Memory B cell (primary cell): ENCODE measurements around the gene RAB23.

ENCODE experiments used
- ATAC-seq: fragments of 150-1000 bp; cut with Tn5 transposase; 2 replicates; pipeline ENCODE4 v1.10.0; 2021; ENCODE audit warnings: low read depth, mild to moderate bottlenecking, moderate library complexity
- DNase-seq, 2 donors: peaks; one replicate each; pipeline ENCODE4 v3.0.0; 2022; ENCODE audit warnings: low spot score in 2 of 2
- H3K27ac Mint-ChIP-seq: one replicate; pipeline ENCODE4 v1.8.0; 2022; ENCODE audit warnings: mild to moderate bottlenecking, moderate library complexity, mixed read lengths
- H3K27me3 Mint-ChIP-seq: one replicate; pipeline ENCODE4 v1.8.0; 2022; ENCODE audit warnings: mixed read lengths
- H3K36me3 Mint-ChIP-seq: one replicate; pipeline ENCODE4 v1.8.0; 2022; ENCODE audit warnings: mild to moderate bottlenecking, mixed read lengths
- H3K4me1 Mint-ChIP-seq: one replicate; pipeline ENCODE4 v1.8.0; 2022; ENCODE audit warnings: mixed read lengths
- H3K4me3 Mint-ChIP-seq: one replicate; pipeline ENCODE4 v1.8.0; 2022; ENCODE audit warnings: mild to moderate bottlenecking, moderate library complexity, mixed read lengths
- H3K9me3 Mint-ChIP-seq: one replicate; pipeline ENCODE4 v1.8.0; 2022; ENCODE audit warnings: mixed read lengths

RAB23 gene

DNA sequence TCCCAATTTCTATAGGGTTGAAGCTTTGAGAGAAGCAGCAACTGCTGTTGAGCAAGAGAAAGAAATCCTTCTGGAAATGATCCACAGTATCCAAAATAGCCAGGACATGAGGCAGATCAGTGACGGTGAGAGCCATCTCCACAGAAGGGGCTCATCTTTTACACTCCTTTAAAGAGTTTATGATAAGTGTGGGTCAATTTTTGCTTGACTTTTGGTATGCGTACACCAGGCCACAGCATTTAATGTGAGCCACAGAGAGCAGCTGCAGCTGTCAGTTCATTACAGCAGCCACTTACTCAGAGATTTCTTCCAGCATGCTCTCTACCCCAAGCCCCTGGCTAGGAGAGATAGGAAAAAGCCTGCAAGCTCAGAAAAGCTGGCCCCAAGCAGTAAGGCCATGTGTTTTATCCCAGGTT is 40.1 kb downstream of the RAB23 start:
- Mint-ChIP-seq H3K36me3 (peaks cover 13% of the 10 kb centered on the region), H3K9me3 (no peaks in the 10 kb centered on the region), H3K27ac (no peak overlapping the region), H3K4me1 (peaks cover 3% of the 10 kb centered on the region), H3K27me3 (no peaks in the 10 kb centered on the region), H3K4me3 (no peak overlapping the region)
- DNase-seq, result no peak
- no peak for ATAC-seq

DNA sequence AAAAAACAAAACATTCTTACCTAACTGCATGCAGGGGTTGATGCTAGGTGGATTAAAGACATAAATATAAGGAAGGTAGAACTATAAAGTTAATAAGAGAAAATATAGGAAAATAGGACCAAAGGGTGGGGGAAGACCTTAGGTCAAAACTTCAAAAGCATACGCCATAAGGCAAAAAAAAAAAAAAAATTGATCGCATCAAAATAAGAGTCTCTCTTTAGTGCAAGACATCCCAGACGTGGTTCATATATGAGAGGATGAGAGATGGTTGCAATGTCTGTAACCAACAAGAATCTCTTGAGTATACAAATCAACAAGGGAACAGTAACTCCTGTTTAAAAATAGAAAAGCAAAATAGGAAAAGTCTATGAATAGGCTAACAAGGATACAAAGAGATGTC is 41.5 kb downstream of the RAB23 start:
- no peak for ATAC-seq
- Mint-ChIP-seq H3K9me3 (no peaks in the 10 kb centered on the region), H3K27me3 (no peaks in the 10 kb centered on the region), H3K4me3 (no peak overlapping the region), H3K27ac (no peak overlapping the region), H3K4me1 (peaks cover 10% of the 10 kb centered on the region), H3K36me3 (peaks cover 13% of the 10 kb centered on the region)
- DNase-seq, result no peak

DNA sequence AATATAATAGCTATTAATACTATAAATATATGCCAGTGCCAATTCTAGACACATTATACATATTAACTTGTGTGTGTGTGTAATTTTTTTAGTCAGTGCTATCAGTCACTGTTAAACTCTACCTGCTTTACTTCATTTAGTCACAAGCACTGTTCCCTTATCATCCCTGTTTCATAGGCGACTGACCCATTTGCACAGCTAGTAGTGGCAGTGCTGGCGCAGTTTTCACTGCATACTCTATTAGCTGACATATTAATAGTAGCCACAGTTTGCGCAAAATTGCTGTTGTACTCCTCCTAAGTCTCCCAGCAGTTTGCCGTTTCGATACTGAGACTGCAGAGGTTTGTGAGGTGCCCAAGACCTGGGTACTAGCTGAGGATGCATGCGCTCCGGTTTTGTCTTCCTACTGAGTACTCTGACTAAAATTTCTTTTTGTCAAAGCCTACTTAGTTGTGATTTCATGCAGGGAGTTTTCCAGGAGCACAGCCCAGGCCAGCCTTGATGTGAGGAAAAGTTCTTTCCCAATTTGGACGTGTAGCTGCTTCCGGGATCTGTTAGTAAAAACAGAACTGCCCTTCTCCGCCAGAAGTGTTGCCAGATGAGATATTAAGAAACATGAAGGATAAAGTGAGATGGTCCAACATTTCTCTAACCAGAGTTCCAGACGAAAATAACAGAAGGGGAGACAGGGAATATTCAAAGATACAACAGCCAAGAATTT is 44.4 kb downstream of the RAB23 start:
- Mint-ChIP-seq H3K27me3 (no peaks in the 10 kb centered on the region), H3K36me3 (peaks cover 11% of the 10 kb centered on the region), H3K4me3 (no peak overlapping the region), H3K4me1 (peaks cover 23% of the 10 kb centered on the region), H3K27ac (peak overlapping the region; percentile 47), H3K9me3 (no peaks in the 10 kb centered on the region)
- ATAC-seq, result no peak
- no peak for DNase-seq

DNA sequence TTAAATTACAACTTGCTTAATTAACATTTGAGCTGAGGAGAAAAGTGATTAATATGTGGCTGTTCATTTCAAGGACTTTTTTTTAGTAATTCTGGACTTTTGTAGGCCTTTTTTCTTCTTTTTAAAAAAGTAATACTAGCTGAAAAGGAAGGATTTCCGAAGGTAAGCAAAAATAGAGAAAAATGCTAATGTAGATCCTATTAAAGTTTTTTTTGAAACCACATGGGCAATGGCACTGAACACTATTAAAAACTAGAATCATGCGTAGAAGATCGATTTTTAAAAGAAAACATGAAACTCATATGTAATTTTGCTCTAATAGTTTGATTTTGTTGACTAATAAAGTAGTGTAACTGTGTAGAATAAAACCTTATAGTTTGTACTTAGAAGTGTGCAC is 47.6 kb downstream of the RAB23 start:
- H3K27ac Mint-ChIP-seq, result no peak overlapping the region
- H3K9me3 Mint-ChIP-seq, result no peaks in the 10 kb centered on the region
- peaks cover 23% of the 10 kb centered on the region for H3K4me1 Mint-ChIP-seq
- H3K4me3 Mint-ChIP-seq, result no peak overlapping the region
- DNase-seq (no peak), ATAC-seq (no peak)
- H3K27me3 Mint-ChIP-seq, result no peaks in the 10 kb centered on the region
- H3K36me3 Mint-ChIP-seq, result peaks cover 2% of the 10 kb centered on the region

DNA sequence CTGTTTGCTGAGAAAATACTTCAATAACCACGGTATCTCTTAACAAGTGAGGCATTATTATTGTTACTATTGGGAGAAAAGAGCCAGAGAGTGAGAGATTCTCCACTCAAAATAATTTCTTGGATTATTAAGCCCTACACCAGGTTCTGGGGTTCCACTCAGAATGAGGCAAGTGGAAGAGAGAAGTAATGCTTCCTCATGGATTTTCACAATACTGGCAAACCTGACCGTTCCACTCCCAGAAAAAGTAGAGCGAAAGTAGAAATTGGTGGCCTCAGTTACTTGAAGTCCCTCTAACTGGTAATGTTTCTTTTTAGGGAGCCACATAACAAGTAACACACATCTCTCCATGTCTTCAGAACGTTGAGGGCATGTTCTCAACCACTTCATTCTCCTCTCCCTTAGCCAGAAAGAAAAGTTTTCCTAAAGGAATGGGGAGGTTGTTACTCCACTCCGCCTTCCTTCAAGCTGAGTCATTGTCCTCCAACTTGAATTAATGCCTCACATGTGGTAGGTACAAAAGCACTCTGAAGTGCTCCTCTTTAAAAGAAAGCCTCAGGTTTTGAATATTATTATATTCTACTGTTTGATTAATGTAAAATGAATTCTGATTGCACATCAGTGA is 48.1 kb downstream of the RAB23 start:
- H3K9me3 Mint-ChIP-seq, result no peaks in the 10 kb centered on the region
- peaks cover 2% of the 10 kb centered on the region for H3K36me3 Mint-ChIP-seq
- no peak for ATAC-seq
- DNase-seq, result no peak
- H3K4me3 Mint-ChIP-seq, result peak overlapping the region; percentile 93
- peak overlapping the region; percentile 25 for H3K27ac Mint-ChIP-seq
- peaks cover 23% of the 10 kb centered on the region for H3K4me1 Mint-ChIP-seq
- no peaks in the 10 kb centered on the region for H3K27me3 Mint-ChIP-seq

DNA sequence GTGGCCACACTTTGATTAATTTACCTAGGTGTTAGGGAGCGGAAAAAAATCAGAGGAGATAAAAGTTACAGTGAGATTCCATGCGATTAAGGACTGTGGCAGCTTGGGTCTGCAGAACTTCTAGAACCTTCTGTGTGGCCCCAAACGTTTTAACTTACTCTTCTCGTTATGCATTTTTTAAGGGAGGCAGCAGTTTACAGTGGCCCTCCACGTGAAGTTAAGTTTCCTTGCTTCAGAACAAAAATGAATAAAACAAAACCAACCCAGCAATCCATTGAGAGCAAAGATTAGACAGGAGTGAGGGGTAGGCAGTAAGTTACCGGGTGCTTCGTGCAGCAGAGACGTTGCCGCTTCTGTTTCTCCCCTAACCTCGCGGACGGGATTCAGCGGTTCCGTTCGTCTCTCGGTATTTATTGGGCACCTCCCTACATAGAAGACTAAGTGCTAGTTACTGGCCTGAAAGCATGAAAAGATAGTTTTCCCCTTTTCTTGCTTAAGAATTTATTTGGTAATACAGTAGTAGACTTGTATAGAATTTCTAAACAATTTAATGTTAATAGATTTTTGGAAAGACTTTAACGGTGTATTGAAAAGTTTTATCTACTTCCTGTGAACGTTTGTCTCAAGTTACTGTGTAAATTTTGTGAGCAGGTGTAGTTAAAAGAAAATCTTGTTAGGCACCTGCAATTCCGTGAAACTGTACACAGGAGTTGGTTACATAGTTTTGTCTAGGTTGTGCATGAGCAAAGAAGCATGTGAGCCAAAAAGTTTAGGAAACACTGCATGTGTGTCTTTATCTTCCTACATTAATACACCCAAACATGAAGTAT is 48.8 kb downstream of the RAB23 start:
- Mint-ChIP-seq H3K27ac (peak overlapping the region; percentile 97), H3K9me3 (no peaks in the 10 kb centered on the region), H3K27me3 (no peaks in the 10 kb centered on the region), H3K4me1 (peaks cover 23% of the 10 kb centered on the region), H3K36me3 (peaks cover 2% of the 10 kb centered on the region), H3K4me3 (peak overlapping the region; percentile 93)
- DNase-seq (peak; percentile 0 to 16), ATAC-seq (no peak)

DNA sequence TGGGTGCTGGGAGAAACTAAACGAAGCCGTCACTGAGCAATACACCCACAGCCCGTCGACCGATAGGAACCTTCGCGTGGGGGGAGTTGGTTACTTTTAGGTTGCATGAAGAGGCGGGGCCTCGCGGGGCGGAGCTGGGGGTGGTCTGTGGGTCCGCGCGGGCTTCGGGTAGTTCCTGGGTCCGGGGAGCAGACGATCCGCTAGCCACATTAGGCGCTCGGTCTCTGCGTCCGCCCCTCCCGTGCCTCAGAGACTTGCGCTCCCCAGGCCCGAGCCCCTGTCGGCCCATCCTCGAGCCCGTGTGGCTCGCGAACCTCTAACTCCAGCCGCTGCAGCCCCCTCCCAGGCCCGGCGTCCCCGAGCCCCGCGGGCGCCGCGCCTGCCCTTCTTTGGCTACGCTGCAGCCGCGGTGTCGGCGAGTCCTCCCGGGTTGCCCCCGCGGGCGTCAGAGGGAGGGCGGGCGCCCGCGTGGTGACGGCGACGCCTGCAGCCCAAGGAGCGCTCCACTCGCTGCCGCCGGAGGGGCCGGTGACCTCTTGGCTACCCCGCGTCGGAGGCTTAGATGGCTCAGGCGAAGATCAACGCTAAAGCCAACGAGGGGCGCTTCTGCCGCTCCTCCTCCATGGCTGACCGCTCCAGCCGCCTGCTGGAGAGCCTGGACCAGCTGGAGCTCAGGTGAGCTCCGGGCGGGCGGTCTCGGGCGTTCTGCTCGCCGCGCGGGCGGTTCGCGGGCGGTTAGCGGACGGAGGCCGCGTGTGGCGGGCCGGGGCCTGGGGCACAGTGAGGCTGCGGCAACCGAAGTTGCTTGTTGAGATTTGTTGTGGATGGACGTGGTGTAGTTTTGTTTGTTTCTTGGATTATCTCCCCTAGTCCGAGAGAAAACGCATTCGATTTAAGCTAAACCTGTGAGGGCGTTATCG is 49.7 kb downstream of the RAB23 start, which contains the start of gene BAG2:
BAG2 (plus strand) TSS at position 191 of the 920 bp plus-strand sequence; CDS start at position 563, 372 bp downstream.
- peak within 1 kb of the TSS; percentile 97 for H3K27ac Mint-ChIP-seq
- H3K4me3 Mint-ChIP-seq, result peak within 1 kb of the TSS; percentile 93
- H3K9me3 Mint-ChIP-seq, result no peaks in the 10 kb centered on the region
- ATAC-seq, result peak; percentile 84
- H3K36me3 Mint-ChIP-seq, result peaks cover 2% of the 10 kb centered on the region
- H3K27me3 Mint-ChIP-seq, result no peaks in the 10 kb centered on the region
- DNase-seq, result peak; percentile 87
- peaks cover 23% of the 10 kb centered on the region for H3K4me1 Mint-ChIP-seq

DNA sequence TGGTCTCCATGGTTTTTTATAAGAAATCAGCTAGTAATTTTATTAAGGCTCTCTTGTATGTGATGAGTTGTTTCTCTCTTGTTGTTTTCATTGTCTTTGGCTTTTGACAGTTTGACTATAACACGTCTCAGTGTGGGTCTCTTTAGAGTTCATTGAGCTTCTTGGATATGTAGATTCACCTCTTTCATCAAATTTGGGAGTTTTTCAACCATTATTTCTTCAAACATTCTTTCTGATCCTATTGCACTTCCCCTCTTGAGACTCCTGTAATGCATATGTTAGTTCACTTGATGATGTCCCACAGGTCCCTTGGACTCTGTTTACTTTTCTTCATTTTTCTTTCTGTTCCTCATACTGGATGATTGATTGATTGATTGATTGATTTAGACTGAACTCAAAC is 57.0 kb downstream of the RAB23 start:
- no peaks in the 10 kb centered on the region for H3K9me3 Mint-ChIP-seq
- peaks cover 2% of the 10 kb centered on the region for H3K4me1 Mint-ChIP-seq
- ATAC-seq, result no peak
- peaks cover 30% of the 10 kb centered on the region for H3K36me3 Mint-ChIP-seq
- no peak for DNase-seq
- H3K27ac Mint-ChIP-seq, result no peak overlapping the region
- no peaks in the 10 kb centered on the region for H3K27me3 Mint-ChIP-seq
- no peak overlapping the region for H3K4me3 Mint-ChIP-seq

DNA sequence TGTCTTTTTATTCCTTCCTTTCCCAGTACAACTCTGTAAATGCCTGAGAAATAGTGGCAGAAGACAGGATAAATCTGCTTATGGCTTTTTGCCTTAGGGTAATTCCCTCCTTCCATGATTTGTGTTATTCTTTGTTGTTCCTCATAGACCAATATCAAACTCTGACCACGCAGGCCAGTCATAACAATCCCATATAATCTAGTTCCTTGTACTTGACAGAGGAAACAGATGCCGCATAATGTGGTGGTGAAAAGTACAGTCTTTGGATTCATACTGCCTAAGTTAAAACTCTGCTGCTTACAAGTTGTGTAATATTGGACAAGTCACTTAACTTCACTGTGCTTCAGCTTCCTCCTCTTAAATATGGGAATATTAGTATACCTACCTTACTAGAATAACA is 58.2 kb downstream of the RAB23 start:
- Mint-ChIP-seq H3K27ac (no peak overlapping the region), H3K9me3 (no peaks in the 10 kb centered on the region), H3K36me3 (peaks cover 29% of the 10 kb centered on the region), H3K27me3 (no peaks in the 10 kb centered on the region), H3K4me1 (peaks cover 2% of the 10 kb centered on the region), H3K4me3 (no peak overlapping the region)
- DNase-seq, result no peak
- no peak for ATAC-seq

DNA sequence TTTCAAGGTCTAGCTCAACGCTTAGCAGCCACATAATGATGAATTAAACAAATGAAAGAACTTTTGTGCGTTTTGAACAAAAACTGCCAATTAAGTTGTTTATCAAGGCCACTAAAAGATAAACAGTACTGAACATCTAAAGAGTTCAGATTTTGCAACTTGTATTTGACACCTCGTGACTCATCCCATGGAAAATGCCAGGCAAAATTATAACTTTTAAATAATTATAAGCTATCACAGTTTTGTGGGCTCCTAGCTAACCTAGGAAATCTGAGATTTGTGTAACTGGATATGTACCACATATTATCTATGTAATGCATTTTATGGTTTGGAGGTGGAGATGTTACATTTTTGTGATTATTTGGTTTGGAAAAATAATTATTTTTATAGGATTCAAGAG is 59.6 kb downstream of the RAB23 start:
- H3K4me3 Mint-ChIP-seq, result no peak overlapping the region
- H3K9me3 Mint-ChIP-seq, result no peaks in the 10 kb centered on the region
- no peak for ATAC-seq
- peaks cover 29% of the 10 kb centered on the region for H3K36me3 Mint-ChIP-seq
- H3K27ac Mint-ChIP-seq, result no peak overlapping the region
- no peaks in the 10 kb centered on the region for H3K27me3 Mint-ChIP-seq
- DNase-seq, result no peak
- peaks cover 2% of the 10 kb centered on the region for H3K4me1 Mint-ChIP-seq

DNA sequence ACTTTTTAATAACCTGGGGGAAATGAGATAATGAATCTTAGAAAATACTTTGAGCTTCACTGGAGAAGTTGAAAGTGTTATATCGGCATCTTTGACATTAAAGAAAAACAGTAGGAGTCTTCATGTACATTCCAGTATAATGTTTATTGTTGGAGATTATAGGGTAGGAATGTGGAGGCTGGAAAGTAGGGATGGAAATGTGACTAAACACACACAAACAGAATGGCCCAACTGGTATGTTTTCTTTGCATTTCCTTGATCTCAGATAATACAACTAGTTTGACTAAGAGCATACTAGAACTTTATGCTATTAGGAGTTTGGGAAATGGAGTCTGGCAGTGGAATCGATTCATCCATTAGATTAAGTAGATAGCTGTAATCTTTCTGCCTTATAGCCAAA is 60.1 kb downstream of the RAB23 start:
- H3K4me3 Mint-ChIP-seq, result no peak overlapping the region
- no peak overlapping the region for H3K27ac Mint-ChIP-seq
- peaks cover 29% of the 10 kb centered on the region for H3K36me3 Mint-ChIP-seq
- no peak for DNase-seq
- H3K9me3 Mint-ChIP-seq, result no peaks in the 10 kb centered on the region
- peaks cover 2% of the 10 kb centered on the region for H3K4me1 Mint-ChIP-seq
- H3K27me3 Mint-ChIP-seq, result no peaks in the 10 kb centered on the region
- no peak for ATAC-seq

DNA sequence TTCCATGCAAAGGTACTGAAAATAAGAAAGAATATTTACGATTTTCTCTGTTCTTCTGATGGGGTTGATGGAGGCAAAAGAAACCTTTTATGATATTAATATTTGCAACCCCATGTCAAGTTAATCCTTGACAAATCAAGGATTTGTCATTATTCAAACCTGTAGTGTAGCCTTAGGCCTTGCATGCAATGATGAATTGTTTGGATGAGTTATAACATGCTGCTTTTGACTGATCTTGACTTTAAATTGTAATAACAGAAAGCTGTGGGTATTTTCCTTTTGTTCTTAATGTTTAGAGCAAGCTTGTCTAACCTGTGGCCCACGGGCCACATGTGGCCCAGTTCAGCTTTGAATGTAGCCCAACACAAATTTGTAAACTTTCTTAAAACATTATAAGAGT is 63.0 kb downstream of the RAB23 start:
- ATAC-seq, result no peak
- Mint-ChIP-seq H3K27ac (no peak overlapping the region), H3K36me3 (peaks cover 18% of the 10 kb centered on the region), H3K9me3 (no peaks in the 10 kb centered on the region), H3K4me3 (no peak overlapping the region), H3K4me1 (peaks cover 2% of the 10 kb centered on the region), H3K27me3 (no peaks in the 10 kb centered on the region)
- no peak for DNase-seq

DNA sequence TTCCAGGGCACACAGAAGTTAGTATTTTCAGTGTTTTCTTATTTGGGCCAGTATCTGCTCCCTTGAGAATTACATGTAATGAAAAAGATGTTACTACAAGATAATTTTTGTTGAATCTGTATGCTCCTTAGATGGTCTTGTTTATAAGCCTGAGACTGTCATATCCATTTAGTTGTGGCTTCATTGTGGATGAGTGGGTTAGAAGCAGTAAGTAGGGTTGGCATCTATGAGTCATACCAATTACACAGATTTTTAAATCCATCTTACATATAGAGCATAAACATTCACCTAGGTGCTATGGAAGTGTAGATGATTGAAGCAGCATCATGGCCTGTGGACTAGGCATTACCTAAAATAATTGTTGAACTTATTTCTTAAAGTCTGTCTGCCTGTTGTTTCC is 63.4 kb downstream of the RAB23 start:
- no peaks in the 10 kb centered on the region for H3K9me3 Mint-ChIP-seq
- H3K27me3 Mint-ChIP-seq, result no peaks in the 10 kb centered on the region
- H3K4me3 Mint-ChIP-seq, result no peak overlapping the region
- H3K27ac Mint-ChIP-seq, result no peak overlapping the region
- ATAC-seq (no peak), DNase-seq (no peak)
- H3K4me1 Mint-ChIP-seq, result peaks cover 2% of the 10 kb centered on the region
- H3K36me3 Mint-ChIP-seq, result peaks cover 20% of the 10 kb centered on the region
